OCI-LY1 (cell line): ENCODE data around the gene MFRP.

ENCODE experiments used
- CTCF ChIP-seq: fragments of 200-600 bp; sonication (generic), shearing (Covaris generic); IDR thresholded peaks from 2 replicates; pipeline ENCODE4 v1.5.1; 2017; ENCODE audit warnings: mild to moderate bottlenecking, antibody characterized with exemption, low read length, moderate library complexity, mixed read lengths
- EZH2 ChIP-seq: fragments of 200-600 bp; sonication (generic), shearing (Covaris generic); IDR thresholded peaks from 2 replicates; pipeline ENCODE4 v1.8.0; 2017; ENCODE audit warnings: borderline replicate concordance, mixed run types, mild to moderate bottlenecking, antibody characterized with exemption, low read length, moderate library complexity, mixed read lengths

GRCh38 chr11:119380827-119381180 is 34.3 kb upstream of the MFRP start:
- TF ChIP-seq CTCF (no peak), EZH2 (no peak)
